Keratinocyte (primary cell): Measurements from ENCODE around the gene MUC21. TPM values are rescaled to one million over a fixed set of nuclear protein-coding genes. Genes with fewer than 3 reads are reported as not detected.

ENCODE experiments used
- DNase-seq: peaks from one replicate; pipeline ENCODE4 v3.0.0-alpha.2; 2011; ENCODE audit warnings: low read depth, missing footprints, low spot score
- FAIRE-seq: peaks from 2 replicates; lab custom pipeline; 2011; peaks lifted over from hg19 to GRCh38; lab: Jason Lieb, UNC
- H2AFZ ChIP-seq: 2 replicates; pipeline ENCODE4 v1.6.0; 2012; ENCODE audit warnings: low read length, control low read depth, inconsistent platforms; ENCODE audit not compliant: control insufficient read depth
- H3K27ac ChIP-seq: 2 replicates; pipeline ENCODE4 v1.5.1; 2011; ENCODE audit warnings: low read length; ENCODE audit not compliant: control insufficient read depth, insufficient read depth
- H3K27me3 ChIP-seq: 3 replicates; pipeline ENCODE4 v1.6.0; 2011; ENCODE audit warnings: low read length; ENCODE audit not compliant: control insufficient read depth, insufficient read depth; ENCODE audit errors: extremely low read depth
- H3K36me3 ChIP-seq, 2 experiments: 2 replicates in 1 of 2; 3 replicates in 1 of 2; pipeline ENCODE4 v1.5.1; 2011; ENCODE audit warnings: low read length in 2 of 2, mild to moderate bottlenecking in 1 of 2; ENCODE audit not compliant: control insufficient read depth in 2 of 2, insufficient read depth in 2 of 2; ENCODE audit errors: extremely low read depth in 1 of 2
- H3K4me1 ChIP-seq: 3 replicates; pipeline ENCODE4 v1.5.1; 2011; ENCODE audit warnings: low read length; ENCODE audit not compliant: control insufficient read depth, insufficient read depth; ENCODE audit errors: extremely low read depth
- H3K4me2 ChIP-seq: 3 replicates; pipeline ENCODE4 v1.6.0; 2011; ENCODE audit warnings: low read depth, low read length; ENCODE audit not compliant: control insufficient read depth, insufficient read depth; ENCODE audit errors: extremely low read depth
- H3K4me3 ChIP-seq, 3 experiments: fragments of 200-600 bp in 1 of 3; sonication (generic) in 1 of 3; 2 replicates in 2 of 3; 3 replicates in 1 of 3; pipeline ENCODE4 v1.5.1; 2011 to 2016; ENCODE audit warnings: low read length in 3 of 3, mild to moderate bottlenecking in 3 of 3, control low read depth in 2 of 3, inconsistent platforms in 1 of 3, low read depth in 1 of 3, mixed read lengths in 1 of 3, mixed run types in 1 of 3, moderate library complexity in 1 of 3; ENCODE audit not compliant: control insufficient read depth in 2 of 3, insufficient read depth in 2 of 3; ENCODE audit errors: extremely low read depth in 1 of 3
- H3K79me2 ChIP-seq: 2 replicates; pipeline ENCODE4 v1.6.0; 2012; ENCODE audit warnings: low read length; ENCODE audit not compliant: control insufficient read depth, insufficient read depth
- H3K9ac ChIP-seq: 3 replicates; pipeline ENCODE4 v1.6.0; 2011; ENCODE audit warnings: low read length; ENCODE audit not compliant: control insufficient read depth, insufficient read depth; ENCODE audit errors: extremely low read depth
- H3K9me1 ChIP-seq: 3 replicates; pipeline ENCODE4 v1.6.0; 2011; ENCODE audit warnings: low read length; ENCODE audit not compliant: control insufficient read depth, insufficient read depth; ENCODE audit errors: extremely low read depth
- H3K9me3 ChIP-seq: 2 replicates; pipeline ENCODE4 v1.5.1; 2012; ENCODE audit warnings: low read depth, low read length; ENCODE audit not compliant: control insufficient read depth
- H4K20me1 ChIP-seq: 3 replicates; pipeline ENCODE4 v1.6.0; 2011; ENCODE audit warnings: low read length; ENCODE audit not compliant: control insufficient read depth, insufficient read depth; ENCODE audit errors: extremely low read depth
- EZH2 ChIP-seq: IDR thresholded peaks from one replicate; pipeline ENCODE4 v1.6.1; 2012; ENCODE audit warnings: inconsistent platforms, mild to moderate bottlenecking, low read length, moderate library complexity
- dilution Hi-C: fragments of 300-500 bp; cut with MboI; formaldehyde crosslinking; loops from one replicate; pipeline ENCODE4 v1.7.0; 2020; ENCODE audit warnings: low sequenced_read_pairs; ENCODE audit not compliant: extremely low pct_ligation_motif_present
- polyA plus RNA-seq, 5 experiments: library from polyadenylated mRNA; depleted of rRNA in 3 of 5; stranded (reverse) in 3 of 5; stranded (forward) in 1 of 5; unstranded in 1 of 5; fragments of >200 nt; gene quantifications; 1 replicate in 1 of 5; 2 replicates in 3 of 5; 3 replicates in 1 of 5; pipeline versions ENCODE4 v1.2.1 to v1.2.3, GENCODE V29; 2011 to 2012; ENCODE audit warnings: missing spikeins in 2 of 5, low read depth in 1 of 5, low replicate concordance in 1 of 5
- TF ChIP-seq, protein P1 (sequence below), 3 experiments: IDR thresholded peaks in 1 of 3; conservative IDR thresholded peaks in 1 of 3; optimal IDR thresholded peaks in 1 of 3; 2 replicates in 2 of 3; 3 replicates in 1 of 3; pipeline versions ENCODE3 to v1.5.1; 2011; ENCODE audit warnings: low read length in 3 of 3, mild to moderate bottlenecking in 3 of 3, moderate library complexity in 2 of 3, control low read depth in 1 of 3, inconsistent platforms in 1 of 3; ENCODE audit not compliant: insufficient read depth in 2 of 3; ENCODE audit errors: extremely low read depth in 1 of 3

Gene MUC21
- polyA plus RNA-seq, 1 donor (not counting 4 experiments of a cell fraction or from before 2014, with no cell fraction given): not detected

DNA sequence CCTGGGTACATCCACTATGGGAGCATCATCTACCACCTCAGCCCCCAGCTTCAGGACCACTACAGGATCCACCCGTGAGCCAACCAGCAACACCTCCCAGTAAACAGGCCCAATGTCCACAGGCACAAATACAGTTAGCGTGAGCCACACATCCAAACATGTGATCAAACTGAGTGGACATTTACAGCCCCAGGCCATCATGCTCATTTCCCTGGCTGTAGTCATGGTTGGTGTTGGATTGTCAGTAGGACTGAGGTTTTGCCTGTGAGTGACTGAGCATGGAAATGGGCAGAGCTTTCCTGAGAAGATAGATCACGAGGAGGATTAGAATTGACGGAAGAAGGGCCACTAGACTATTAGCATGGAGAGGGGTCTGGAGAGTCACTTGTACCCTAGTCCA, 10.7 kb upstream of the MUC21 start:
- Histone ChIP-seq H3K9me3 (no peaks in the 10 kb centered on the region), H4K20me1 (no peaks in the 10 kb centered on the region), H3K4me2 (no peak overlapping the region), H3K27ac (no peak overlapping the region), H3K36me3 (no peaks in the 10 kb centered on the region), H2AFZ (no peak overlapping the region), H3K9me1 (no peaks in the 10 kb centered on the region), H3K79me2 (no peaks in the 10 kb centered on the region), H3K9ac (no peak overlapping the region), H3K4me1 (no peaks in the 10 kb centered on the region), H3K4me3 (no peak overlapping the region), H3K27me3 (no peaks in the 10 kb centered on the region)
- dilution Hi-C loops: no loop called here
- TF ChIP-seq EZH2: no peak
- TF ChIP-seq, protein P1, sequence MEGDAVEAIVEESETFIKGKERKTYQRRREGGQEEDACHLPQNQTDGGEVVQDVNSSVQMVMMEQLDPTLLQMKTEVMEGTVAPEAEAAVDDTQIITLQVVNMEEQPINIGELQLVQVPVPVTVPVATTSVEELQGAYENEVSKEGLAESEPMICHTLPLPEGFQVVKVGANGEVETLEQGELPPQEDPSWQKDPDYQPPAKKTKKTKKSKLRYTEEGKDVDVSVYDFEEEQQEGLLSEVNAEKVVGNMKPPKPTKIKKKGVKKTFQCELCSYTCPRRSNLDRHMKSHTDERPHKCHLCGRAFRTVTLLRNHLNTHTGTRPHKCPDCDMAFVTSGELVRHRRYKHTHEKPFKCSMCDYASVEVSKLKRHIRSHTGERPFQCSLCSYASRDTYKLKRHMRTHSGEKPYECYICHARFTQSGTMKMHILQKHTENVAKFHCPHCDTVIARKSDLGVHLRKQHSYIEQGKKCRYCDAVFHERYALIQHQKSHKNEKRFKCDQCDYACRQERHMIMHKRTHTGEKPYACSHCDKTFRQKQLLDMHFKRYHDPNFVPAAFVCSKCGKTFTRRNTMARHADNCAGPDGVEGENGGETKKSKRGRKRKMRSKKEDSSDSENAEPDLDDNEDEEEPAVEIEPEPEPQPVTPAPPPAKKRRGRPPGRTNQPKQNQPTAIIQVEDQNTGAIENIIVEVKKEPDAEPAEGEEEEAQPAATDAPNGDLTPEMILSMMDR (optimal IDR thresholded peaks at IDR 0.05 in 1 of 3, IDR thresholded peaks at IDR 0.05 in 1 of 3, conservative IDR thresholded peaks at IDR 0.05 in 1 of 3; ENCODE audit: extremely low read depth in 1 of 3, insufficient read depth in 2 of 3, low read length in 3 of 3): no peak
- FAIRE-seq (no peak), DNase-seq (no peak)

GRCh38 chr6:30974490-30975252, 8.8 kb upstream of the MUC21 start:
- dilution Hi-C loops: no loop called here
- Histone ChIP-seq H3K4me1 (no peaks in the 10 kb centered on the region), H3K4me3 (no peak overlapping the region), H4K20me1 (no peaks in the 10 kb centered on the region), H3K9me1 (no peaks in the 10 kb centered on the region), H3K4me2 (no peak overlapping the region), H2AFZ (no peak overlapping the region), H3K9ac (no peak overlapping the region), H3K9me3 (no peaks in the 10 kb centered on the region), H3K27me3 (no peaks in the 10 kb centered on the region), H3K36me3 (no peaks in the 10 kb centered on the region), H3K79me2 (no peaks in the 10 kb centered on the region), H3K27ac (no peak overlapping the region)
- no peak for TF ChIP-seq EZH2
- TF ChIP-seq, protein P1 (optimal IDR thresholded peaks at IDR 0.05 in 1 of 3, IDR thresholded peaks at IDR 0.05 in 1 of 3, conservative IDR thresholded peaks at IDR 0.05 in 1 of 3; ENCODE audit: extremely low read depth in 1 of 3, insufficient read depth in 2 of 3, low read length in 3 of 3): no peak
- DNase-seq (no peak), FAIRE-seq (no peak)
